AML-193 (cell line): Measurements from ENCODE around the gene CCDC60.
"Not testable (repeated sequence)": the region's sequence is repeated elsewhere in the genome, so short reads cannot be mapped to it uniquely, and the experiment has no call there.

Experiments
- DNase-seq, 2 experiments: peaks; one replicate each; lab custom pipeline; 2025; lab: John Stamatoyannopoulos, UW

The CCDC60 gene

GRCh38 chr12:119338593-119339363 is 4.2 kb downstream of the CCDC60 start:
- DNase-seq = no peak

- no peak for DNase-seq
These were observed 6.0 kb downstream of the CCDC60 start for GRCh38 chr12:119340578-119340977.

GRCh38 chr12:119341020-119341419 is 6.5 kb downstream of the CCDC60 start:
- no peak for DNase-seq

GRCh38 chr12:119341988-119342387 is 7.5 kb downstream of the CCDC60 start:
- DNase-seq = no peak

- no peak for DNase-seq
These were observed 8.6 kb downstream of the CCDC60 start for GRCh38 chr12:119343130-119343529.

- no peak for DNase-seq
These were observed 19.6 kb downstream of the CCDC60 start for GRCh38 chr12:119354172-119354571.

DNA sequence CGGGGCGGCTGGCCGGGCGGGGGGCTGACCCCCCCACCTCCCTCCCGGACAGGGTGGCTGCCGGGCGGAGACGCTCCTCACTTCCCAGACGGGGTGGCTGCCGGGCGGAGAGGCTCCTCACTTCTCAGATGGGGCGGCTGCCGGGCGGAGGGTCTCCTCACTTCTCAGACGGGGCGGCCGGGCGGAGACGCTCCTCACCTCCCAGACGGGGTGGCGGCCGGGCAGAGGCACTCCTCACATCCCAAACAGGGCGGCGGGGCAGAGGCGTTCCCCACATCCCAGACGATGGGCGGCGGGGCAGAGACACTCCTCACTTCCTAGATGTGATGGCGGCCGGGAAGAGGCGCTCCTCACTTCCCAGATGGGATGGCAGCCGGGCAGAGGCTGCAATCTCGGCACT is 25.8 kb downstream of the CCDC60 start:
- DNase-seq = not testable (repeated sequence)

- DNase-seq = no peak
These were observed 28.5 kb downstream of the CCDC60 start for GRCh38 chr12:119363037-119363436.

GRCh38 chr12:119363490-119363889 is 29.0 kb downstream of the CCDC60 start:
- DNase-seq = no peak

- no peak for DNase-seq
These were observed 30.9 kb downstream of the CCDC60 start for GRCh38 chr12:119365451-119365850.

DNA sequence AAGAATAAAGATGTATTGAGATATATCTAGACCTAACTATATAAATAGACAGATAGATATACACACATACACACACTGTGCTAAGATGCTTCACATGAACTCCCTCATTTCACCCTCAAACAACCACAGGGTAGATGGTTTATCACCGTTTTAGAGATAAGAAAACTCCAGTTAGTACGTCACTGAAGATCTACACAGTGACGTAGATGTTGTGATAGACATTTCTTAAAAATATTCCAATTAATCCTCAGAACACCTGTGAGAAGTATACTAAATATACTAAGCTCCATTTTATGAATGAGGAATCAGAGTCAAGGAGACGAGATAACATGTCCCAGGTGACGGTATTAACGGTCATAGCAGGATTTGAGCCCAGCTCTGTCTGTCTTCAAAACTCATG is 31.5 kb downstream of the CCDC60 start:
- DNase-seq = no peak

DNA sequence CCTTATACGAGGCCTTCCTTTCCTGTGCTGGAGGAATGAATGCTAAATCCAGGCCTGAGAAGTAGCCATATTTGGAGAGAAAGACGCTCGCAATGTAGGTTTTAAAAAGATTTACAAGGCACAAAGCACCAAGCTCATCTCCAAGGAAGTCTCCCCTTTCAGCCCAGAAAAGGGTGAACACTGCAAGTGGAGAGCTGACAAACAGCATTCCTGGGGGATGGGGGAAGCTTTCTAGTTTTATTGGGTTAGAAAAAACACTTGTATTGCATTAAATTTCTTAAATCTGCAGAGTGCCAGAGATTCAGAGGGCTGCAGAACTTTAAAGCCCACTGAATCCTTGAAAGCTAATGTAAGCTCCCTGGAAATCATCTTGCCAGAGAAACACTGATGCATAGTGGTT is 34.6 kb downstream of the CCDC60 start:
- DNase-seq = no peak

- DNase-seq = no peak
These were observed 35.5 kb downstream of the CCDC60 start for GRCh38 chr12:119369907-119370546.

DNA sequence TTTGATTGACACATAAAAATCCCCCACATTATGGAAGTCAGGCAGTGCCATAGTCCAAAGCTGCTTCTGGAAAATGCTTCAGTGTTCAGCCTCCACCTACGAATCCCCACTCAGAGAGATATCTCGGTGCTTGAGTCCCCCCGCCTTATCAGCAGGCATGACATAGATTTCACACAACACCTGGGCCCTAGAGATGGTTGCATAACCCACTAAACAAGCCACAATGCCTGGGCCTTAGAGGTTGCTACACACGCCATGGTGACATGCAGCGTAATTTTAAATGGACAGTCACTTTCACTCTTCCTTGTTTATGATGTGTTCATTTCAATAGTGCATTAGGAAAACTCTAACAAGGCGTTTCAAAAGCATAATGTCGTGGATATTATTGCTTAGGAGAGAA is 38.0 kb downstream of the CCDC60 start:
- DNase-seq = no peak

GRCh38 chr12:119373001-119373400 is 38.5 kb downstream of the CCDC60 start:
- no peak for DNase-seq

DNA sequence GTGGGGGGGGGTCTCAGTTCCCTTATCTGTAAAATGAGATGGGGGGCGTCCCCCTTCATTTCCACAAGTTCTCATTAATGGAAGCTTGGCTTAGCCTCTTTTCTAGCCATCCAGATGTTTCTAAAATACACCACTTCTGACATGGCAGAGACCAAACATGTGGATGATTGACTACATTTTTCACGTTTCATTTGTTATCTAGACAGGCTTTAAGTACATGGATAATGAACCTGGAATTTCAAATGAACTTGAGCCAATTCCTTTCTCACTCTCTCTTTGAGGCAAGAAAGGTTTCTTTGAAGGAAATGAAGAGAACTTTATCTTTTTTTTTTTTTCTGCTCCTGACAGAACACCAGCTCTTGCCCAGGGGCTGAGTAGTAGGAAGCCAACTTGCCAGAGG is 39.1 kb downstream of the CCDC60 start:
- no peak for DNase-seq

DNA sequence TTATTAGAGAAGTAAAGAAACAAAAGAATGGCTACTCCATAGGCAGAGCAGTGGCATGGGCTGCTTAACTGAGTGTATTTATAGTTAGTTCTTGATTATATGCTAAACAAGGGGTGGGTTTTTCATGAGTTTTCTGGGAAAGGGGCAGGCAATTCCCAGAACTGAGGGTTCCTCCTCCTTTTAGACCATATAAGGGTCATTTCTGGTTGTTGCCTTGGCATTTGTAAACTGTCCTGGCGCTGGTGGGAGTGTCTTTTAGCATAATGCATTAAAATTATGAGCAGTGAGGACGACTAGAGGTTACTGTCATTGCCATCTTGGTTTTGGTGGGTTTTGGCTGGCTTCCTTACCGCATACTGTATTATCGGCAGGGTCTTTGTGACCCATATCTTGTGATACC is 40.1 kb downstream of the CCDC60 start:
- DNase-seq = no peak

DNA sequence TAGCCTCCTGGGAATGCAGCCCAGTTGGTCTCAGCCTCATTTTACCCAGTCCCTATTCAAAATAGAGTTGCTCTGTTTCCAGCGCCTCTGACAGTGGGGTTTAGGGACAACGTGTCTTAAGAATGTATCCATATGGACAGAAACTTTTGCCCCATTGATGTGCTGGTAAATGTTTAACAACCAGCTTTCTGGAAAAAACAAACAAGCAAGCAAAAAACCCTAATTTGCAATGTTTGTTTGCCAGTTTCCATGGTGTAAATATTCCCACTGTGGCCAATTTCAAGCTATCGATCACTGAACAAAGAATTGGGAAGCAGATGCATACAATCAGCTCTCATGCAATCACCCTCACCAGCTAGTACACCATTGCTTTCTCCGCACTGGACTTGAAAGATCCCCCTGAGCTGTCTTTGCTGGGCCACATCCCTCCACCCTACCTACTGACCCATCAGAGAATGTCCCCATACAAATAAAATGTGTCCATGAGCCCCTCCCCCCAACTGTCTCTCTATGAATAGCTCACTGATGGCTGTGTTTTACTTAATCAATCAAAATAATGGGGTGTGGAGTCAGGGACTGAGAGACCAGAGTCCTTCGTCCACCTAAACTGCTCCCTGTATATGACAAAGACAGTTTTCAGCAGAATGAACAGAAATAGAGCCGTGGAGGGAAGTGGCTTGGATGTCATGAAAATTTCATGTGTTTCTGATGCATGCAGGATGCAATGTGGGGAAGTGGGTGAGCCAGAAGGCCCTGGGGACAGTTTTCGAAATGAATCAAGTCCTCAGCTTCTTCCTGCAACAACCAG is 40.8 kb downstream of the CCDC60 start:
- no peak for DNase-seq

DNA sequence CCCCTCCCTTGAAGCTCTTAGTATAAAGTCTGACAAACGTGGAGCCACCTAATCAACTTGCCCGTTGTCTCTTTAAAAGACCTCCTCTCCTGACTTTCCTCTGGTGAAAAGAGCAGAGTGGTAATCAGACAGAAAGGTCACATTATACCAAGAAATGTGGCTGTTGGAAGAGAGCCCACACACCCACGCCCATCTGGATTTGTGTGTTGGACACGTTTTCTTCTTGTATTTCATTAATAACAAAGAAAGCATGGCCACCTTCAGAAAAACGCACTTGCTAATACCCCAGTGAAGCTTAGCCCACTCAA is 41.3 kb downstream of the CCDC60 start:
- no peak for DNase-seq

DNA sequence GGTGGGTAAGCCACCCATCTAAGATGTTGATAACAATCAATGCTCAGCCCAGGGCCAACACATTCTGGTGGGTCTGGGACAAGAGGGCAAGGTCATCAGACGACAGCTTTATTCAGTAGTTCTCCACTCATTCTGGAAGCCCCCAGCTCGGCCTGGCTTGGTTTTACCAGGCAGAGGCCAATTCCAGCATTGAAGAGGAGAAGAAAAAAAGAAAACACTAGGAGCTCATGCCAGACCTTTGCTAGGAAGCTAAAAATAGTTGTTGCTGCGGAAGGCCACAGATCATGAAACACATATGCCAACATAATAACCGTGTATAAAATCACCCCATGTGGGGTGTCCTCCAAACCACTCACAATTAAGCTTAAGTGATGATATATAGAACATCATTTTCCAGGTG is 44.4 kb downstream of the CCDC60 start:
- no peak for DNase-seq

- DNase-seq = no peak
These were observed 47.1 kb downstream of the CCDC60 start for GRCh38 chr12:119381471-119382235.

DNA sequence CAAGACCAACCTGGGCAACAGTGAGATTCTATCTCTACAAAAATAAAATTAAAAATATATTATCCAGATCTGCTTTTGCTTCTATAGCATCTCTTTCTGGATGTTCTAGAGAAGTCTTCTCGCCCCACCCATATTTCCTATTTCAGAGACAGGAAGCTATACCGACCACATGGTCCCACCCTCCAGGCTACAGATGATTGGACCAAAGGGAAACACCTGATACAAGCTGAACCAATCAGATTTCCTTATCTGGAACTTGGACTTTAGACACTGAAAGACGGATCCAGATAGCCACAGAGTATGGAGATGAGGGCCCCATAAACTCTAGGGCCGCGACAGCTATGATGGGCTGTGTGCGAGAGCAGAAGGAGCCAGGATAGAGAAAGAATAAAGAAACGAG is 48.7 kb downstream of the CCDC60 start:
- DNase-seq = no peak
